NT2/D1 (cell line): Measurements from ENCODE around the gene ZIM2.

Source experiments
- DNase-seq: peaks from one replicate; pipeline ENCODE4 v3.0.0-alpha.2; 2011; ENCODE audit warnings: low read depth, low spot score
- H3K27me3 ChIP-seq: 2 replicates; pipeline ENCODE4 v1.6.0; 2011; ENCODE audit warnings: mild to moderate bottlenecking; ENCODE audit not compliant: insufficient read length, insufficient read depth
- H3K36me3 ChIP-seq: 2 replicates; pipeline ENCODE4 v1.6.1; 2011; ENCODE audit warnings: mild to moderate bottlenecking, low read length, mixed read lengths; ENCODE audit not compliant: insufficient read depth, insufficient read length
- H3K4me1 ChIP-seq: 2 replicates; pipeline ENCODE4 v1.5.1; 2011; ENCODE audit not compliant: insufficient read depth, insufficient read length
- H3K4me3 ChIP-seq: 2 replicates; pipeline ENCODE4 v1.5.1; 2011; ENCODE audit warnings: low read depth; ENCODE audit not compliant: insufficient read length
- H3K9ac ChIP-seq: 2 replicates; pipeline ENCODE4 v1.6.0; 2011; ENCODE audit warnings: low read depth; ENCODE audit not compliant: insufficient read length
- H3K9me3 ChIP-seq: 2 replicates; pipeline ENCODE4 v1.5.1; 2011; ENCODE audit warnings: mild to moderate bottlenecking, low read length; ENCODE audit not compliant: insufficient read depth
- SUZ12 ChIP-seq: IDR thresholded peaks from 2 replicates; pipeline ENCODE4 v1.6.1; 2011; ENCODE audit not compliant: insufficient read length, insufficient read depth; ENCODE audit errors: extremely low read depth
- YY1 ChIP-seq: IDR thresholded peaks from 2 replicates; pipeline ENCODE4 v1.6.1; 2011; ENCODE audit not compliant: insufficient read length, insufficient read depth
- ZNF274 ChIP-seq: IDR thresholded peaks from 2 replicates; pipeline ENCODE4 v1.6.1; 2011; ENCODE audit warnings: mild to moderate bottlenecking, low read depth, low read length

Gene ZIM2

DNA sequence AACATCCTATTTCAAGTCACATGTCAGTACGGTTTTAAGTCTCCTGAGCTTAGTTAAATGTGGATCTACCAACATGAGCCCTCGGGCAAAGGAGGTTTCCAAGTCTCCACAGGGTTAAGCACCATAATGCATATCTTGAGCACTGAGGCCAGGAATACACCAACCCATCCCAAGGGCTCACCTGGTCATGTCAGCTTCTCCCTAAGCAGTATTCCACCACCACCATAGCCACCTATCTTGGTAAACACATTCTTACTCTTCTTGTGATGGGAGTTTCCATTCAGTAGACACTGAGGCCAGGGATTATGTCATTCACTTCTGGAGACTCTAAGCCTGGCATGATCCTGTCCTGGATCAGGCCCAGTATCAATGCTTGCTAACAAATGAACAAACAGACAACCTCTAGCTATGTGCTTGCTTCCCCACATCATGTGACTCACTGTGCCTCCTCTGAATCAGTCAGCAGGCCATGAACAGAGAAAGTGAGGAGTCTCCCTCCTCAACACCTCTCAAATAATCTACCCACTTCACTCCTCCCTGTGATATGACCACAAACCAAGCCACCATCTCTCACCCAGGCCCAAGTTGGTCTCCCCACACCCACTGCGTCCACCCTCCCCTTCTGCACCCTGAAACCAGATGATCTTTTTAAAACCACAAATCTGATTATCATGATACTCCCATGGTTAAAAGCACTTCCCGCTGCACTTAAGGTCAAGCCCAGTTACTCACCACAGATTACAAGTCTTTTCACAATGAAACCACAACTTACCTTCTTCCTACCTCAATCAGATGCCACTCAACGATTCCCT is 5.8 kb downstream of the ZIM2 start:
- Histone ChIP-seq H3K9me3 (no peaks in the 10 kb centered on the region), H3K4me1 (no peaks in the 10 kb centered on the region), H3K9ac (no peak overlapping the region), H3K36me3 (peaks cover 44% of the 10 kb centered on the region), H3K4me3 (no peak overlapping the region), H3K27me3 (no peaks in the 10 kb centered on the region)
- DNase-seq = no peak
- TF ChIP-seq SUZ12 (no peak), YY1 (no peak), ZNF274 (no peak)

DNA sequence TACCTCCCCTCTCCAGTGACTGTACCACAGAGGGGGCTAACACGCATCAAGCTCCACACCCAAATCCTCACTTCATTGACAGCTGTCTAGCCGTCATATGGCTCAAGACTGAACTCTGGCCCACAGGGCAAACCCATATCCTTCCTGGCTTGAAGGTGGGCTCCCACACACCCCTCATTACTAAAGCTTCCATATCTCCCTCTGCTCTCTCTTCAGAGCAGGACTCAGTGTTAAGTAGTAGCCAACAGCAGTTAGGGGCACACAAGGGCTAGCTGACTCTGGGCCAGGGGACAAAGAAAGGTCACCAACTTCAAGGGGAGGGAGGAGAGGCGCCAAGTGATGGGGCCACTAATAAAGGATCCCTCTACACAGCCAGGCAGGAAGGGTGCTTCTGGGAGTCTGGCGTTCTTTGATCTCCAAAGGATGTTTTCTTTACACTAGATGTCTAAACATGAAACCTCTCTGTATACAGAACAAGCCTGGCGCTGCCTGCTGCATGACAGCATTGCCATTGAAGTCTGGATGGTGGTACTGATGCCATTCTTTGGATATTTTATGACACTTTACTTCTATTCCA is 8.1 kb downstream of the ZIM2 start:
- DNase-seq = no peak
- Histone ChIP-seq H3K27me3 (no peaks in the 10 kb centered on the region), H3K4me3 (no peak overlapping the region), H3K9ac (no peak overlapping the region), H3K36me3 (peaks cover 54% of the 10 kb centered on the region), H3K4me1 (no peaks in the 10 kb centered on the region), H3K9me3 (no peaks in the 10 kb centered on the region)
- TF ChIP-seq SUZ12 = no peak
- TF ChIP-seq YY1 = no peak
- TF ChIP-seq ZNF274 = no peak

DNA sequence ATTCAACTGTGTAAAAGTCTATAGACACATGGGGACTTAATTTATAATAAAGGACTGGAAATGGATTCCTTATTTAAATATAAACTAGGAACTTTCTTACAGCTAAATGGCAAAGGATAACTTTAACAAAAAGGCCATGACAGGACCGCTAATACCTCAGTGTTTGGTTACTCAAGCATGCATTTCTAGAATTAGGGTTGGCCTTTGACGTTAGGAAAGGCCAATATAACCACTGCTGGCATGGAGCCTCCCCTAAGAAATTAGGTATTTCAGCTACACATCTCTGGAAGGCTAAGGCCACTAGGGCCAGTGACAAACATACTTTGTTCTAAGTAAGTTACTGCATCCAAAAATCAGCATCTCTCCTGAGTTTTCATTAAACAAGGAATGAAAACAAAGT is 9.3 kb downstream of the ZIM2 start:
- Histone ChIP-seq H3K9ac (no peak overlapping the region), H3K27me3 (no peaks in the 10 kb centered on the region), H3K9me3 (no peaks in the 10 kb centered on the region), H3K4me3 (no peak overlapping the region), H3K4me1 (no peaks in the 10 kb centered on the region), H3K36me3 (peaks cover 60% of the 10 kb centered on the region)
- TF ChIP-seq ZNF274 (no peak), YY1 (no peak), SUZ12 (no peak)
- DNase-seq = no peak

DNA sequence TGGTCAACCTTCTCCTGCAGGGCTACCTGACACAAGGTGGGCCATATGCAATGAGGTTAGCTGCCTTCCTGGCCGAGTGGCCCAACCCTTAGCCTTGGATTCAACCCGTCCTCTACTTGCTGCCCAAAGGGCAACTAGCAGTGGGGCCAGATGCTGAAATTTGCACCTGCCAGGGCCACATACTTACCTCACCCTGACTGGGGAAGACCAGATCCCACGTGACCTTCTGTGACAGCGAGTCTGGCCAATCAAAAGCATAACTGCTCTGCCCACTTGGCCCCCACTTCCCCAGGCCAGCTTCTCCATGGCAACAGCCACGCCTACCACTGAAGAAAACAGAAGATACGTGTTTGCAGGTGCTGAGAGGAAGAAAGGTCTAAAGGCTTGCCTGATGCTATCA is 10.9 kb downstream of the ZIM2 start:
- H3K9ac ChIP-seq = no peak overlapping the region
- H3K4me3 ChIP-seq = no peak overlapping the region
- H3K36me3 ChIP-seq = peaks cover 56% of the 10 kb centered on the region
- no peaks in the 10 kb centered on the region for H3K4me1 ChIP-seq
- H3K27me3 ChIP-seq = no peaks in the 10 kb centered on the region
- TF ChIP-seq ZNF274 (no peak), YY1 (no peak), SUZ12 (no peak)
- no peak for DNase-seq
- no peaks in the 10 kb centered on the region for H3K9me3 ChIP-seq

DNA sequence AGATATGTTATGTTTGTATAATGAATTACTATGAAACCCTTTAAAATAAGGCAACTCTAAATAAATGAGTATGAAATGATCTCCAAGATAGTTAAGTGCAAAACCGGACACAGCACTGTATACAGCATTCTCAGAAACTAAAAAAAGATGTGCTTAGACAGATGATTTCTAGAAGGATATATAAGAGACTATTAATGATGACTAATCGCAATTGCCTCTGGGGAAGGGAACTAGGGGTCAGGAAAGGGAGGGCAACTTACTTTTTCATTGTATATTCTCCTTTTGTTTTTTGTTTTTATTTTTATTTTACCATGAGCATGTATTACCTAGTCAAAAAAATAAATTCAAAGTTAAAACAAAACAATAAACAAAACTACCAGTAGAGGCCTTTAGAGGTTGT is 12.8 kb downstream of the ZIM2 start:
- H3K27me3 ChIP-seq = no peaks in the 10 kb centered on the region
- peaks cover 59% of the 10 kb centered on the region for H3K36me3 ChIP-seq
- H3K9me3 ChIP-seq = no peaks in the 10 kb centered on the region
- H3K9ac ChIP-seq = no peak overlapping the region
- H3K4me1 ChIP-seq = no peaks in the 10 kb centered on the region
- H3K4me3 ChIP-seq = no peak overlapping the region
- no peak for TF ChIP-seq ZNF274
- DNase-seq = no peak

DNA sequence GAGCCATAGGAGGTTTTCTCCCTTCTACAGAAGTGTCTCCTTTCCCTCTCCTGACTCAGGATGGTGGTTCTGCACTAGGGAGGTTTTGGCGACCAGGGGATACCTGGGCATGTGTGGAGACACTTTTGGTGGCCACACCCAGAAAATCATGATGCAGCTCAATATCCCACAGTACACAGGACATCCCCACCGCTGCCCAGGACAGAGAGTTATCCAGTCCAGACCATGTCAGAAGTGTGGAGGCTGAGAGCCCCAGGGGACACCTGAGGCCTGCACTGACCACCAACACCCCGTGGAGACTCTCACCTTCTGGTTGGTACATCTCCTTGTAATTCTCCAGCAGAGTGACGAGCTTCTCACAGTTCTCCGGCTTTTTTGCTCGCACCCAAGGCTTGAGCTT is 16.6 kb downstream of the ZIM2 start:
- Histone ChIP-seq H3K9ac (no peak overlapping the region), H3K36me3 (peaks cover 77% of the 10 kb centered on the region), H3K4me1 (no peaks in the 10 kb centered on the region), H3K27me3 (no peaks in the 10 kb centered on the region), H3K4me3 (no peak overlapping the region), H3K9me3 (no peaks in the 10 kb centered on the region)
- TF ChIP-seq YY1 (no peak), ZNF274 (no peak), SUZ12 (no peak)
- no peak for DNase-seq

DNA sequence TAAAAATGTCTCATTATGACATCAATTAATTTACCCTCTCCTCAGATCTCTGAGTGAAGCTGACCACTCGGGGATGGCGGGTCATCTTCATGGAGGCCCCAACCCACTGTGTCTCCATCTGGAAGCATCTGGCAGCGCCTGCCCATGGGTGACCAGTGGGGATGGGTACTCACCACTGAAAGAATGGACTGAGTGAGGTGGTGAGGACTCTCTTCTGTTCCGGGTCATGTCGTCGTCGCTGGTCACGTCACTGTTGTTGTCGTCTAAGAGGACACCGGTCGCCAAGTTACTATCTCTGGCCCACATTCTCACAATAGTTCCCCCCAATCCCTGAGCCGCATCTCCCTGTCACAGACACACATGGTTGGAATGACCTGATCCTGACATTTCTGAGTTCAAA is 17.1 kb downstream of the ZIM2 start:
- Histone ChIP-seq H3K4me3 (no peak overlapping the region), H3K4me1 (no peaks in the 10 kb centered on the region), H3K9ac (no peak overlapping the region), H3K9me3 (no peaks in the 10 kb centered on the region), H3K27me3 (no peaks in the 10 kb centered on the region), H3K36me3 (peaks cover 80% of the 10 kb centered on the region)
- DNase-seq = no peak
- TF ChIP-seq YY1 (no peak), SUZ12 (no peak), ZNF274 (no peak)
